B cell (primary cell): ENCODE results near the gene MRAP2.
"Not testable (repeated sequence)": the region's sequence is repeated elsewhere in the genome, so short reads cannot be mapped to it uniquely, and the experiment has no call there.

Source experiments
- CTCF ChIP-seq: fragments of 200-600 bp; IDR thresholded peaks from one replicate; pipeline ENCODE4 v1.8.0; 2022; ENCODE audit warnings: antibody characterized with exemption, mild to moderate bottlenecking
- EZH2 ChIP-seq: IDR thresholded peaks from 2 replicates; pipeline ENCODE4 v1.6.1; 2012; ENCODE audit warnings: borderline replicate concordance, low read depth, mild to moderate bottlenecking, moderate library complexity, low read length; ENCODE audit not compliant: insufficient read depth, poor library complexity, severe bottlenecking

GRCh38 chr6:84111351-84111750 is 77.8 kb downstream of the MRAP2 start:
- not testable (repeated sequence) for TF ChIP-seq CTCF, EZH2
